Liver (tissue), 9 donors: ENCODE data around the gene DTD1. TPM values are rescaled to one million over a fixed set of nuclear protein-coding genes. Genes with fewer than 3 reads are reported as not detected.

Source experiments
- DNase-seq: peaks from one replicate; pipeline ENCODE4 v3.0.0-alpha.2; 2017; ENCODE audit warnings: low spot score
- H3K27ac ChIP-seq, 2 donors: one replicate each; pipeline ENCODE4 v1.7.0; 2013; ENCODE audit warnings: inconsistent platforms in 2 of 2, low read length in 2 of 2, control low read depth in 1 of 2, low read depth in 1 of 2, mild to moderate bottlenecking in 1 of 2
- H3K27me3 ChIP-seq, 4 donors: one replicate each; pipeline versions ENCODE4 v1.6.1 to v1.7.0; 2013; ENCODE audit warnings: low read length in 3 of 4, inconsistent platforms in 1 of 4, mild to moderate bottlenecking in 1 of 4, moderate library complexity in 1 of 4; ENCODE audit not compliant: control insufficient read depth in 4 of 4, insufficient read depth in 4 of 4
- H3K36me3 ChIP-seq, 4 donors: one replicate each; pipeline versions ENCODE4 v1.6.1 to v1.7.0; 2013; ENCODE audit warnings: low read length in 3 of 4, mild to moderate bottlenecking in 3 of 4, low read depth in 1 of 4, moderate library complexity in 1 of 4; ENCODE audit not compliant: control insufficient read depth in 4 of 4, insufficient read depth in 3 of 4
- H3K4me1 ChIP-seq, 4 donors: one replicate each; pipeline versions ENCODE4 v1.6.1 to v1.7.0; 2013; ENCODE audit warnings: low read length in 3 of 4, mild to moderate bottlenecking in 3 of 4, moderate library complexity in 1 of 4; ENCODE audit not compliant: control insufficient read depth in 4 of 4, insufficient read depth in 4 of 4
- H3K4me3 ChIP-seq, 3 donors: one replicate each; pipeline versions ENCODE4 v1.6.1 to v1.7.0; 2013; ENCODE audit warnings: low read length in 3 of 3, control low read depth in 1 of 3, low read depth in 1 of 3, mild to moderate bottlenecking in 1 of 3
- H3K9ac ChIP-seq, 2 donors: one replicate each; pipeline ENCODE4 v1.7.0; 2013; ENCODE audit warnings: low read length in 2 of 2, mild to moderate bottlenecking in 2 of 2, moderate library complexity in 2 of 2, control low read depth in 1 of 2, low read depth in 1 of 2
- H3K9me3 ChIP-seq, 4 donors: one replicate each; pipeline versions ENCODE4 v1.6.1 to v1.7.0; 2013; ENCODE audit warnings: low read length in 3 of 4; ENCODE audit not compliant: control insufficient read depth in 4 of 4
- ATF3 ChIP-seq: IDR thresholded peaks from 2 replicates; pipeline ENCODE4 v1.6.1; 2016; ENCODE audit warnings: antibody characterized with exemption
- CTCF ChIP-seq: fragments of 150-350 bp; IDR thresholded peaks from 2 replicates; pipeline ENCODE4 v1.5.1; 2017; ENCODE audit warnings: improper control_type of control experiment, low read depth, low read length; ENCODE audit not compliant: missing input control
- FOXA1 ChIP-seq: IDR thresholded peaks from 2 replicates; pipeline ENCODE4 v1.6.1; 2016; ENCODE audit warnings: antibody characterized with exemption
- FOXA2 ChIP-seq: IDR thresholded peaks from 2 replicates; pipeline ENCODE4 v1.6.1; 2016; ENCODE audit warnings: antibody characterized with exemption
- GABPA ChIP-seq, 2 donors: IDR thresholded peaks in 1 of 2; conservative IDR thresholded peaks in 1 of 2; 2 replicates each; pipeline ENCODE4 v1.6.1; 2016; ENCODE audit warnings: antibody characterized with exemption in 2 of 2, mild to moderate bottlenecking in 1 of 2, moderate library complexity in 1 of 2
- HNF4A ChIP-seq, 2 donors: conservative IDR thresholded peaks; 2 replicates each; pipeline ENCODE4 v1.6.1; 2016; ENCODE audit warnings: antibody characterized with exemption in 2 of 2, mild to moderate bottlenecking in 2 of 2
- HNF4G ChIP-seq: IDR thresholded peaks from 2 replicates; pipeline ENCODE4 v1.6.1; 2016; ENCODE audit warnings: antibody characterized with exemption
- JUND ChIP-seq, 2 donors: IDR thresholded peaks; 2 replicates each; pipeline ENCODE4 v1.6.1; 2016; ENCODE audit warnings: antibody characterized with exemption in 2 of 2
- MAX ChIP-seq: IDR thresholded peaks from 2 replicates; pipeline ENCODE4 v1.6.1; 2016; ENCODE audit warnings: antibody characterized with exemption
- NR2F2 ChIP-seq: IDR thresholded peaks from 2 replicates; pipeline ENCODE4 v1.6.1; 2016; ENCODE audit warnings: antibody characterized with exemption
- RAD21 ChIP-seq, 2 donors: IDR thresholded peaks; 2 replicates each; pipeline ENCODE4 v1.6.1; 2016; ENCODE audit warnings: antibody characterized with exemption in 2 of 2, mild to moderate bottlenecking in 2 of 2
- RXRA ChIP-seq, 2 donors: IDR thresholded peaks; 2 replicates each; pipeline ENCODE4 v1.6.1; 2017 to 2018; ENCODE audit warnings: antibody characterized with exemption in 2 of 2, mild to moderate bottlenecking in 1 of 2
- SP1 ChIP-seq: IDR thresholded peaks from 2 replicates; pipeline ENCODE4 v1.6.1; 2018; ENCODE audit warnings: antibody characterized with exemption, mild to moderate bottlenecking
- TAF1 ChIP-seq: conservative IDR thresholded peaks from 2 replicates; pipeline ENCODE4 v1.6.1; 2016; ENCODE audit warnings: antibody characterized with exemption, mild to moderate bottlenecking
- YY1 ChIP-seq: IDR thresholded peaks from 2 replicates; pipeline ENCODE4 v1.6.1; 2016; ENCODE audit warnings: antibody characterized with exemption, mild to moderate bottlenecking
- ZBTB33 ChIP-seq: IDR thresholded peaks from 2 replicates; pipeline ENCODE4 v1.6.1; 2016; ENCODE audit warnings: antibody characterized with exemption
- WGBS: extraction: QIAGEN DNeasy Blood & Tissue Kit; methylation state at CpG from one replicate; pipeline ENCODE4 v1.1.7; 2013; 5-methylcytosine and 5-hydroxymethylcytosine counted together
- polyA plus RNA-seq, 2 donors: library from polyadenylated mRNA; stranded (reverse) in 1 of 2; unstranded in 1 of 2; fragments of 200-250 nt in 1 of 2; fragments of >200 nt in 1 of 2; fragmentation: Nextera tagmentation in 1 of 2; extraction: Ambion mirVana in 1 of 2; gene quantifications; one replicate each; pipeline versions ENCODE4 v1.2.1 to v1.2.3, GENCODE V29; 2013 to 2015
- total RNA-seq, 2 donors: library from RNA; depleted of rRNA; stranded (reverse); fragments of >200 nt; gene quantifications; one replicate each; pipeline ENCODE4 v1.2.3, GENCODE V29; 2014
- donor health status: healthy.
- donor health status: healthy.
- donor health status: healthy.
- donor health status: healthy.
- donor health status: healthy.

DTD1 gene
- total and polyA plus RNA-seq, 4 donors, result 7.8 to 11.3 (median 10.1) TPM

- TF ChIP-seq CTCF (no peak), SP1 (no peak), YY1 (no peak)
Observed at GRCh38 chr20:18578581-18578980, 9.3 kb upstream of the DTD1 start (continued).

GRCh38 chr20:18580012-18580411 lies 7.8 kb upstream of the DTD1 start:
- WGBS, result 94% methylated on average over 4 of the region's 4 CpGs
- DNase-seq, result no peak
- Histone ChIP-seq H3K36me3 (no peaks in the 10 kb centered on the region), H3K27ac (no peak overlapping the region), H3K4me1 (no peaks in the 10 kb centered on the region), H3K27me3 (no peaks in the 10 kb centered on the region), H3K4me3 (no peak overlapping the region), H3K9ac (no peak overlapping the region), H3K9me3 (no peaks in the 10 kb centered on the region)
- TF ChIP-seq RXRA (IDR thresholded peaks at IDR 0.05) (no peak), FOXA1 (no peak), ZBTB33 (no peak), HNF4A (conservative IDR thresholded peaks at IDR 0.05) (no peak), HNF4G (no peak), TAF1 (no peak), JUND (IDR thresholded peaks at IDR 0.05) (no peak), RAD21 (IDR thresholded peaks at IDR 0.05) (no peak)

- H3K27me3 ChIP-seq, result no peaks in the 10 kb centered on the region
- H3K27ac ChIP-seq, result no peak overlapping the region
- TF ChIP-seq GABPA (IDR thresholded peaks at IDR 0.05 in 1 of 2, conservative IDR thresholded peaks at IDR 0.05 in 1 of 2) (no peak), RXRA (IDR thresholded peaks at IDR 0.05) (peak in 1 of 2 donors; percentile 7), TAF1 (no peak), SP1 (no peak), RAD21 (IDR thresholded peaks at IDR 0.05) (no peak), NR2F2 (no peak), ATF3 (no peak), YY1 (no peak)
- no peak overlapping the region for H3K4me3 ChIP-seq
- H3K9me3 ChIP-seq, result no peaks in the 10 kb centered on the region
- WGBS, result 88% methylated on average over 2 of the region's 2 CpGs
- no peak for DNase-seq
- H3K4me1 ChIP-seq, result peaks cover 3 to 9% (median 5%) of the 10 kb centered on the region in 4 donors
- no peak overlapping the region for H3K9ac ChIP-seq
- H3K36me3 ChIP-seq, result no peaks in the 10 kb centered on the region
Observed at GRCh38 chr20:18585134-18585533, 2.7 kb upstream of the DTD1 start.

GRCh38 chr20:18588574-18588933 lies 700 bp downstream of the DTD1 start:
- DNase-seq, result no peak
- Histone ChIP-seq H3K27me3 (no peaks in the 10 kb centered on the region), H3K4me1 (peaks cover 3 to 9% (median 5%) of the 10 kb centered on the region in 4 donors), H3K9ac (peak overlapping the region; percentile 38 to 39), H3K4me3 (peak overlapping the region; percentile 59 to 93 (median 88)), H3K27ac (peak overlapping the region in 1 of 2 donors; percentile 33), H3K9me3 (no peaks in the 10 kb centered on the region), H3K36me3 (no peaks in the 10 kb centered on the region)
- 20% methylated on average over 18 of the region's 18 CpGs for WGBS
- TF ChIP-seq YY1 (no peak), HNF4A (conservative IDR thresholded peaks at IDR 0.05) (no peak), TAF1 (no peak), MAX (no peak), FOXA1 (no peak), FOXA2 (no peak), GABPA (IDR thresholded peaks at IDR 0.05 in 1 of 2, conservative IDR thresholded peaks at IDR 0.05 in 1 of 2) (no peak), HNF4G (no peak)
